IPS-NIHi7 (cell line): ENCODE results near the gene AFAP1L2.
"Not testable (repeated sequence)": the region's sequence is repeated elsewhere in the genome, so short reads cannot be mapped to it uniquely, and the experiment has no call there.

Source experiments
- DNase-seq: peaks from one replicate; pipeline ENCODE4 v3.0.0; 2012; ENCODE audit warnings: mixed read lengths; ENCODE audit errors: extremely low spot score

AFAP1L2 gene

DNA sequence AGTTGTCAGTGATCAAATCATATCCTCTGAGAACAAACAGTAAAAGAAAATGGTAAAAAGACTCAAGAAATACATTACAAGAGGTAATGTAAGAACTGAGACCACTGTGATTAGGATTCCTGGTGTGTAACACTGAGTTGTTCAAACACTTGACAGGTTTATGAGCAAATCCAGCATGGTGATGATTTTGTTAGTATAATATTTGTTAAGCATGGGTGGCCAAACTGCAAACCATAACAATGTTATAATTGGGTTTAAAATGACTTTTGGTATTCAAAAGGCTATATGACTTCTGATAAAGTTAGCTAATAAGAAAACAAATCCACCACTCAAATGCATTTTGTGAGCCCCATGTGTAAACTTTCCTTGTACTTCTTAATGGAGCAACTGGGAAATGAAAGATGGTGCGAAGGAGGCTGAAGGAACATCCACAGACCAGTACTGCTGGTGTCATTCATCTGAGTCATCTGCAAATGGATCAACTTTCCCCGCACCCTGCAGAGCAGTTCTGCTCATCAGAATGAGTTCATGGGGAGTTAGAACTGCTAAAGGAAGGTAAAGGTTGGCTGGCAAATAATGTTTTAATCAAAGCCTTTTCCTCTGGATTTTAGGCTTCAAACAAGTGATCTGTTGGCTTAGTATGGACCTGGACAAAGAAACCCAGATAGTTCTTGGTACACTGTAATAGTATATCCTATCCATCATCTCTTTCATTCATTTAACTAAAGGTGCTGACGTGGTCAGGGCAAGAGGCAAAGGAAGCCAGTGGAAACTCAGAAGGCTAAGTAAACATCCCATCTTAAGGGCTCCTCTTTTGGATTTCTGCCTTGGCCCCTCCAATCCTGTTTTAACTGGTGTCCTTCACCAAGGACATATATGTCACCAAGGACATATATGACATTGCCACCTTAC lies 45.0 kb downstream of the AFAP1L2 start:
- no peak for DNase-seq

DNA sequence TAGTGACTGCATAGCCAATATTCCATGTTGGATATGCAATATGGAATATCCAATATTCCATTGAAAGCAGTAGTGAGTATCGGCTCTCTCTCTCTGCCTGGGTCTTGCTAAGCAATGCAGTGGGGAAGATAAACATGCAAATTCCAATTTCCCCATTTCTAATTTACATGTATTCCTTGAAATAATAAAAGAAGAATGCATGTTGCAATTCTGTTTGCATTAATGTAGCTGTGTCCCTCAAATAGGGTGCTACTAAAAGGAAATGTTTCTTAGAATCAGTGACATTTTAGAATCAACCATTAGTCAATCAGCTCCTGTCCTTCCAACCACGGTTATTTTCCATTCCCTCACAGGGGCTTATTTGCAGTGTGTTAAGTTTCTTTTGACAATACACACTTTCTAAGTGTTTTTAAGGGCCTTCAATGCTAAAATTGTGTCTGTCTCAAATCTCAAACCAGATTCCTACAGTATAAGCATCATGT lies 46.7 kb downstream of the AFAP1L2 start:
- DNase-seq = no peak

GRCh38 chr10:114356751-114357514 lies 47.4 kb downstream of the AFAP1L2 start:
- no peak for DNase-seq

GRCh38 chr10:114356126-114356525 lies 48.2 kb downstream of the AFAP1L2 start:
- no peak for DNase-seq

DNA sequence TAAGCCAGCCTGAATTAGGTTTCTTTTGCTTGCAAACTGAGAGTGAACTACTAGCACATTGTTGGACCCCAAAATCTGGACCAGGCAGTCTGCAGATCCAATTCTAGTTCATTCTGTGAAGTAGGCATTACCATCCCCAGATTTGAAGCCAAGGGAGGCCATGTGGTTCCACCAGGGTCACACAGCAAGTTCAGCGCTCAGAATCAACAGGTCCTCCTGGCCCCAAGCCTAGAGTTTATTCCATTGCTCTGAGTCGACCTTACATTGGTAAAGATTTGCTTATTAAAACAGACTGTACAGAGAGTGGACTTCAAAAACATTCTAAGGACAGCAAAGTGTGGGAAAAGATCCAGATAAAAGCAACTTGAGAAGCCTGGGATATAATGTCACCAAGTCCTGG lies 50.9 kb downstream of the AFAP1L2 start:
- no peak for DNase-seq

- DNase-seq = no peak
Measured at GRCh38 chr10:114352653-114353298, 51.5 kb downstream of the AFAP1L2 start.

DNA sequence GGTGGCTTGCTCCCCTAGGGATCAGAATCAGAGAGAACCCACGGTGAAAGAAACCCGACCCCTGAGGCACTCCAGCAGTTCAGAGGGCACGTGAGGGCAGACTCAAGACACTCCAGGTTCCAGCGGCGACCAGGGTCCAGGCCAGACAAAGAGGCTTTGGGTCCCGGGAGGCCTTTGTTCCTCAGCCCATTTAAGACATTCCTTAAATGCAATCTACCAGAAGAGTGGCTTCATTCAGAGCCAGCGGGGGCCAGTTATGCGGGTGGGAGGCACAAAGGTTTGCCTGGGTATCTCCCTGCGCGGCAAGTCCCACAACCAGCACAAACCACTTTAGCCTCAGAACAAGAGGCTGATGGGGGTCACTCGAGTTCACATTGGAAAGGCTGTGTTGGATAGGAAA lies 53.6 kb downstream of the AFAP1L2 start:
- no peak for DNase-seq

- DNase-seq = no peak
Measured at GRCh38 chr10:114349522-114350215, 54.6 kb downstream of the AFAP1L2 start.

- DNase-seq = not testable (repeated sequence)
Measured at GRCh38 chr10:114349071-114349470, 55.2 kb downstream of the AFAP1L2 start.

DNA sequence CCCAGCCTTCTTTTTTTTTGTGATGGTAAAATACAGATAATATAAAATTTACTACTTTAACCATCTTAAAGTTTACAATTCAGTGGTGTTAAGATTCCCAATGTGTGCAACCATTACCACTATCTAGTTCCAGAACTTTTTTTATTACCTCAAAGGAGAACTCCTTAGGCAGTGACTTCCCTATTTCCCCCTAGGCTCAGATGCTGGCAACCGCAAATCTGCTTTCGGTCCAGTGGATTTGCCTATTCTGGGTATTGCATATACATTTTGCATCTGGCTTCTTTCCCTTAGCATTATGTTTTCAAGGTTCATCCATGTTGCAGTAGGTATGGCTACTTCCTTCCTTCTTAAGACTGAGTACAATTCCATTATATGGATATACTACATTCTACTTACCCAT lies 56.5 kb downstream of the AFAP1L2 start:
- DNase-seq = no peak

- no peak for DNase-seq
Measured at GRCh38 chr10:114347241-114347640, 57.1 kb downstream of the AFAP1L2 start.

GRCh38 chr10:114346176-114347031 lies 57.9 kb downstream of the AFAP1L2 start:
- no peak for DNase-seq

DNA sequence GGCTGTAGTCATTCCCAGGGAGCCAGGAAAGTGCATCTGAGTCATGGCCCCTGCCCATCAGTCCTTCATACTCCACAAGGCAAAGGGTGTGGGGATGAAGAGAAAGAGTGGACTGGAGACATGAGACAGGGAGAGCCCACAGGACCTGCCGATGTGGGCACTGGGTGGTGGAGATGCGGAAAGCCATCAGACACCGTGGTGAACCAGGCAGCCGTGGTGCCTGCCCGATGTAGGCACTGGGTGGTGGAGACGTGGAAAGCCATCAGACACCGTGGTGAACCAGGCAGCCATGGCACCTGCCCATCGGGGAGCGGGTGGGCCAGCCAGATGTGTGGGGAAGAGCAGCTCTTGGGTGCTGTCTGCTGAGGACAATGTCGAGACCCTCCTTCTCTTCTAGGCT lies 58.6 kb downstream of the AFAP1L2 start:
- DNase-seq = no peak

GRCh38 chr10:114343623-114344505 lies 60.4 kb downstream of the AFAP1L2 start:
- no peak for DNase-seq

DNA sequence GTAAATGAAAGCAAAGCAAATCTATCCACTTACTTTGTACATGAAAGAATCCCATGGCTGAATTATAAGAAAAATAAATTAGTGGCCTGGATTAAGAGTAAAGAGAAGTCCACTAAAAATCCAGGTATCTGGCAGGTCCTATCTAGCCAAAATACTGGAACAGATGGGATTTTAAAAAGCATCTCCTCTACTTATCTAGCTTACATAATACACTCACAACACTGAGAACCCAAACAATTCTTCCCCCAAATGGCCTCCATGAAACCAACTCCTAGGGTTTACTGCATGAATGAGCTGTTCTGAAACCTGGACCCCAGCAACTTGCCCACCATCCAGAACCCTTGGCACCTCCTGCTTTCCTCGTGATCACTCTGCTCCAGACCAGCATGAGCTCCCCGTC lies 61.3 kb downstream of the AFAP1L2 start:
- no peak for DNase-seq

DNA sequence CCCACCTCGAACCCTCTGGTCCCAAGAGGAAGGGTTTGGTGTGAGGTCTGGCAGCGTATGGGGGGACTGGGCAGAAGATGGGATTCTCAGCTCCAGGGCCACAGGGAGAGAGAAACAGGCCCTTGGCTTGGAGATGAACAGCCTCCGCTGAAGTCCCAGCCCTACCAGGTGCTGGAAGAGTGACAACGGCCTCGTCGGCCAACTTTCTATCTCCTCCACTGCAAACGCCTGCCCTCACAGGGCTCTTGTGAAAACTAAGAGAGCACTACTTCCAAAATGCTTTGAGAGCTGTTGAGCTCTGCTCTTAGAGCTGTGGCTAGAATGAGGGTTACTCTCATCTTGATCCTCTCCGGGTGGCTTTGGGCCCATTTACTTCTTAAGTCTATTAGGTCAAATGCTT lies 63.5 kb downstream of the AFAP1L2 start:
- DNase-seq = no peak

DNA sequence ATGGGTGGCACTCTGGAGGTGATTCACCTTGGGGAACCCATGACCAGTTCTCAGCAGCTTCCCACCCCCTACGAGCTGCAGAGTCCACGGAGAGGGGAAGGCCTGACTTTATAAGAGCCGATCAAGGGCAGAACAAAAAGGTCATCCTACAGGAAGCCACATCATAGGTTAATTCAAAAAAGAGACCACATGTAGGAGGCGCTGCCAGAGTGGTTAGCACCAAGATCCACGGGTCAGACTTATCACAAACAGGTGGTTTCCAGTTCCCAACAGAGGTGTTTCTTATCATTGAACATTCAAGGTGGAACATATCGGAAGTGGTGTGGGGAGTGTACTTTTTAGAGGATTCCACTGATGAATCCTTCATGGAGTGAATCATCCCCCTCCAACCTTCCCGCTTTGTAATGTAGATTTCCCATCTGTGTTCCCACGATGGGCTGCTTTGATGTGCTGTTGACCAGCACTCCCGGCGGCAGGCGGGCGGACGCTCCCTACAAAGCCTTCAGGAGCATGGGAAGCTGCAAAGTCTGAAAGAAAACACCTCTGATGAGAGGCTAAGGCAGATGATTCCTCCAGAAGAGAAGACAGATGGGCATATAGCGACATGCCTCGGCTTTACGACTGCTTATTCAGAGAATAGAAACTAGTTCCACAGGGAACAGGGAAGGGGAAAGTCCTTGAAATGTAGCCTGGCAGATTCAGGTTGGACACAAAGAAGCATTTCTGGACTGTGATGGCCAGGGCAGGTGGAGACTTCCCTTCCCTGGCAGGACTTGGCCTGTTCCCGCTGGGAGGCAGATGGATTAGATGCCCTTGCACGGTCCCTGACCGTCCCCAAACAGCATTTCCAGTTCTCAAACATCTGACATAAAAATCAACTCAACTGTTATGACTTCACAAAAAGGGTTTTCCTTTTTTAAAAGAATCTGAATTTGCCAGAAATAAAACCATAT lies 66.5 kb downstream of the AFAP1L2 start:
- peak; percentile 74 for DNase-seq

GRCh38 chr10:114336823-114337509 lies 67.3 kb downstream of the AFAP1L2 start:
- no peak for DNase-seq
